Testis (tissue), 3 donors: ENCODE data around the gene SIGLEC10. TPM values are rescaled to one million over a fixed set of nuclear protein-coding genes. Genes with fewer than 3 reads are reported as not detected.
A peak's percentile ranks its signal among the peaks of the same experiment; 100 is the strongest.

Experiments
- DNase-seq: peaks from one replicate; pipeline ENCODE4 v3.0.0-alpha.2; 2019
- H3K27ac ChIP-seq, 2 donors: fragments of 200-600 bp; sonication (generic); one replicate each; pipeline ENCODE4 v1.5.1; 2019
- H3K27me3 ChIP-seq: fragments of 200-600 bp; sonication (generic); one replicate; pipeline ENCODE4 v1.5.1; 2019
- H3K36me3 ChIP-seq: fragments of 200-600 bp; sonication (generic); one replicate; pipeline ENCODE4 v1.5.1; 2017; ENCODE audit warnings: low read depth; ENCODE audit errors: missing control alignments
- H3K4me1 ChIP-seq: fragments of 200-600 bp; sonication (generic); one replicate; pipeline ENCODE4 v1.5.1; 2019
- H3K4me3 ChIP-seq, 2 donors: fragments of 200-600 bp; sonication (generic); one replicate each; pipeline ENCODE4 v1.5.1; 2017 to 2019
- H3K9me3 ChIP-seq: fragments of 200-600 bp; sonication (generic); one replicate; pipeline ENCODE4 v1.5.1; 2017
- POLR2A ChIP-seq: fragments of 450-650 bp; IDR thresholded peaks from one replicate; pipeline ENCODE4 v1.6.1; 2017; ENCODE audit warnings: antibody characterized with exemption, mild to moderate bottlenecking, moderate library complexity
- WGBS, 2 donors: methylation state at CpG; one replicate each; pipeline ENCODE4 v1.1.5; 2018; 5-methylcytosine and 5-hydroxymethylcytosine counted together
- intact Hi-C: fragments of 100-400 bp; cut with DNase I; formaldehyde crosslinking; loops from one replicate; pipeline ENCODE4 v1.15.1; 2023; ENCODE audit warnings: low total_unique reads
- polyA plus RNA-seq: library from polyadenylated mRNA; stranded (reverse); fragments of 350-450 nt; fragmentation: Illumina TruSeq; extraction: RNeasy Lipid Tissue Mini Kit (QIAGEN cat#74804); gene quantifications from one replicate; pipeline ENCODE4 v1.2.3, GENCODE V29; 2014; ENCODE audit warnings: low read depth, low replicate concordance; ENCODE audit not compliant: insufficient read depth
- total RNA-seq, 2 donors: library from RNA; depleted of rRNA; stranded (reverse); fragments of >200 nt; gene quantifications; one replicate each; pipeline ENCODE4 v1.2.3, GENCODE V29; 2016
- TF ChIP-seq, protein P1 (sequence below), 3 experiments: fragments of 450-650 bp in 2 of 3; fragments of 200-600 bp in 1 of 3; sonication (generic) in 1 of 3; IDR thresholded peaks; one replicate each; pipeline ENCODE4 v1.5.1; 2016 to 2019; ENCODE audit warnings: antibody characterized with exemption in 3 of 3, mild to moderate bottlenecking in 2 of 3, moderate library complexity in 1 of 3

Gene SIGLEC10
- total and polyA plus RNA-seq, 3 donors from 2014 or later = 0.87 to 2.3 (median 2.2) TPM

DNA sequence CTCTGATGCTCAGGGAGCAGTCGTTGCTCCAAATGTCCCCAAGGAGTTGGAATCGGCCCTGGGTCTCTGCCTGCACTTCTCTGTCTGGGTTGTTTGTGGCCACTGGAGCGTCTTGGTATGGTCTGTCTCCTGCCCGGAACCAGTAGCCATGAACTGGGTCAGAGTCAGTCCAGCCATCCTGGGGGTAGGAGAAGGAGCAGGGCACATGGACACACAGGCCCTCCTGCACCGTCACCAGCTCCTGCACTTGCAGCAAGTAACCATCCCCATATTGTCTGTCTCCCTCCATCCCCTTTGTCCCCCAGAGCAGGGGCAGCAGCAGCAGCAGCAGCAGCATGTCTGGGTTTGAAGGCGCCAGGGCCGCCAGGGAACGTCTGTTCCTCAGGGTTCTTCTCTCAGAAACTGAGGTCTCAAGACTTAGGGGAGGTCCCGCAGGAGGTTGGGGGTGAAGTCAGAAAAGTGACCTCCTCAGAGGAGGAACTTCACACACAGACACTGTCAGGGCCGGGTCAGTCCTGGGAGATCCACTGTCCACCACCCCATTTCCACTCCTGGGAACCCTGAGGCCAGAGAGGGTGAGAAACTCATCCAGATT is 40.7 kb upstream of the SIGLEC10 start, which contains the start of gene SIGLEC8:
TSS of gene SIGLEC8 (minus strand) at position 404 of the 595 bp plus-strand sequence. CDS start at position 337, 67 bp downstream.
- 69 to 80% methylated on average over 4 to 10 of the region's 10 CpGs for WGBS, 2 donors
- Histone ChIP-seq H3K27ac (no peak within 1 kb of the TSS), H3K9me3 (no peaks in the 10 kb centered on the region), H3K4me1 (no peaks in the 10 kb centered on the region), H3K4me3 (no peak within 1 kb of the TSS), H3K27me3 (no peaks in the 10 kb centered on the region), H3K36me3 (no peaks in the 10 kb centered on the region)
- TF ChIP-seq, protein P1, sequence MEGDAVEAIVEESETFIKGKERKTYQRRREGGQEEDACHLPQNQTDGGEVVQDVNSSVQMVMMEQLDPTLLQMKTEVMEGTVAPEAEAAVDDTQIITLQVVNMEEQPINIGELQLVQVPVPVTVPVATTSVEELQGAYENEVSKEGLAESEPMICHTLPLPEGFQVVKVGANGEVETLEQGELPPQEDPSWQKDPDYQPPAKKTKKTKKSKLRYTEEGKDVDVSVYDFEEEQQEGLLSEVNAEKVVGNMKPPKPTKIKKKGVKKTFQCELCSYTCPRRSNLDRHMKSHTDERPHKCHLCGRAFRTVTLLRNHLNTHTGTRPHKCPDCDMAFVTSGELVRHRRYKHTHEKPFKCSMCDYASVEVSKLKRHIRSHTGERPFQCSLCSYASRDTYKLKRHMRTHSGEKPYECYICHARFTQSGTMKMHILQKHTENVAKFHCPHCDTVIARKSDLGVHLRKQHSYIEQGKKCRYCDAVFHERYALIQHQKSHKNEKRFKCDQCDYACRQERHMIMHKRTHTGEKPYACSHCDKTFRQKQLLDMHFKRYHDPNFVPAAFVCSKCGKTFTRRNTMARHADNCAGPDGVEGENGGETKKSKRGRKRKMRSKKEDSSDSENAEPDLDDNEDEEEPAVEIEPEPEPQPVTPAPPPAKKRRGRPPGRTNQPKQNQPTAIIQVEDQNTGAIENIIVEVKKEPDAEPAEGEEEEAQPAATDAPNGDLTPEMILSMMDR (IDR thresholded peaks at IDR 0.05) = no peak
- TF ChIP-seq POLR2A = no peak
- DNase-seq = peak; percentile 6
- intact Hi-C loops = no loop called here

DNA sequence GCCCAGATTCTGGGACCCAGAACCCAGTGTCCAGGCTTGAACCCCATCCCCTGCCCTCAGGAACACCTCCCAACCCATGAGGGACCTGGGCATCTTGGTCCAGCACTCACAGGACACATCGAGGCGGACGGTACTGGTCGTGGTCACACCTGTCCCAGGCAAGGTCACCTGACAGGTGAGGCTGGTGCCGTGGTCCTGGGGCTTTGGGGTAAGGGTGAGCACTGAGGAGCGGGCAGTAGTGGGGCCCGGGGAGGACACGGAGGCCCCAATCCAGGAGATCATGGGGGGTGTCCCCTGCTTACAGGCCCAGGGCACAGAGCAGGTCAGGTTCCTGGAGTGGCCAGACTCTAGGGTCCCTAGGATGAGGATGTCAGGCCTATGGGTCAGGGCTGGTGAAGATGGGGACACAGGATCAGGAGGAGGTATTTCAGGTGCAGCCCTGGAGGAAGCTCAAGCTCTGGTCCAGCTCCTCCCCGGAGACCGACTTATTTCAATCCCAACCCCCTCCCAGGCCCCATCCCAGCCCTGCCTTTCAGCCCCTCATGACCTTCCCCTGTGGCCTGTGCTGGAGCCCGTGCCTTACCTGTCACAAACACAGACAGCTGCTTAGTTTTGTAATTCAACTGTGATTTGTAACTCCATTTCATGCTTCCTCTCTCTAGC is 40.0 kb upstream of the SIGLEC10 start:
- Histone ChIP-seq H3K4me1 (no peaks in the 10 kb centered on the region), H3K27ac (no peak overlapping the region), H3K27me3 (no peaks in the 10 kb centered on the region), H3K36me3 (no peaks in the 10 kb centered on the region), H3K9me3 (no peaks in the 10 kb centered on the region), H3K4me3 (no peak overlapping the region)
- WGBS, 2 donors = 80 to 85% methylated on average over 5 to 11 of the region's 11 CpGs
- intact Hi-C loops = no loop called here
- TF ChIP-seq, protein P1 (IDR thresholded peaks at IDR 0.05) = no peak
- TF ChIP-seq POLR2A = no peak
- no peak for DNase-seq

DNA sequence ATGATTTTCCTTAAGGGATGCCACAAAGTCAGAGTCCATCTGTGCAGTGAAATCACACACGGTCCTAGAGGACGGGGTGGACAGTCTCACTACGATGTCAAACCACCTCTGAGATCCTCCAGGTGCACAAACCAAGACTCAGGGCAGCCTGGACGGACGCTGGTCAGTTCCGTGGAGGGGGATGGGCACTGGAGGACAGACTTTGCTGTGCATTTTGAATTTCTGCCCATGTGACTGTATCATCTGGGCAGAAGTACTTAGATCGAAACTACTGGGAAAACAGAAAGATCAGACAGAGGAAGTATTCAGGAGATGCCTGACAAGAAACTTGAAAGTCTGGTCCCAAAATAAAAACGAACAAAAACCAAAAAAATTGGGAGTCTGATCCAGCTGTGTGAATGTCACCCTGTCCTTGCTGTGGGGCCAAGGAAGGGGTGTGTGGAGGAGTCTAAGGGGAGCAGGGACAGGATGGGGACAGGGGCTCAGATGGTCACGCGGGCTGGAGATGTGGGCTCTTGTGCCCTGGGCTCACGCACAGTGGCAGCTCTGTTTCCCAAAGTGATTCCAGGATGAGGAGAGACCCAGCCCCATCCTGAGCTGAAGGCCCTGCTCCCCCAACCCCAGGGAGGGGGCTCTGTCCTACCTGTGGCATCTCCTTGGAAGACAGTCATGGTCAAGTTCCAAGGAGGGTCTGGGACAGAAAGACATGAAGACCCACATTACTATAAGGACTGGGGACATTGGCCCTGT is 39.3 kb upstream of the SIGLEC10 start:
- H3K27me3 ChIP-seq = no peaks in the 10 kb centered on the region
- H3K27ac ChIP-seq = no peak overlapping the region
- TF ChIP-seq, protein P1 (IDR thresholded peaks at IDR 0.05) = no peak
- no peak for TF ChIP-seq POLR2A
- no peaks in the 10 kb centered on the region for H3K36me3 ChIP-seq
- H3K4me3 ChIP-seq = no peak overlapping the region
- WGBS, 2 donors = 69 to 70% methylated on average over 11 of the region's 11 CpGs
- no peaks in the 10 kb centered on the region for H3K4me1 ChIP-seq
- no peak for DNase-seq
- H3K9me3 ChIP-seq = no peaks in the 10 kb centered on the region
- intact Hi-C loops = no loop called here

DNA sequence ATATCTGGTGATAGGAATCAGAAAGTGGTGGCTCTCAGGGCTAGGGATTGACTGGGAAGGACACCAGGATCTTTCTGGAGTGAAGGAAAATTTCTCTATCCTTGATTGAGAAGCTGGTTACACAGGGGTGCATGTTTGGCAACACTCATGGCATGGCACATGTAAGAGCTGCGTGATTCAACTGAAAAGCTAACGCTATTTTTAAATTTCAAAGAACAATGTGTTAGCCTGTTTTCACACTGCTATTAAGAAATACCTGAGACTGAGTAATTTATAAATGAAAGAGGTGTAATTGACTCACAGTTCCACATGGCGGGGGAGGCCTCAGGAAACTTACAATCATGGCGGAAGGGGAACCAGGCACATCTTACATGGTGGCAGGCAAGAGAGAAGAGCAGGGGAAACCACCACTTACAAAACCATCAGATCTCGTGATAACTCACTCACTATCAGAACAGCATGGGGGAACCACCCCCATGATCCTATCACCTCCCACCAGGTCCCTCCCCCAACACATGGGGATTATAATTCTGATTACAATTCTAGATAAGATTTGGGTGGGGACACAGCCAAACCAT is 33.4 kb upstream of the SIGLEC10 start:
- Histone ChIP-seq H3K4me1 (no peaks in the 10 kb centered on the region), H3K4me3 (no peak overlapping the region), H3K27ac (no peak overlapping the region), H3K36me3 (no peaks in the 10 kb centered on the region), H3K9me3 (no peaks in the 10 kb centered on the region), H3K27me3 (no peaks in the 10 kb centered on the region)
- TF ChIP-seq POLR2A = no peak
- TF ChIP-seq, protein P1 (IDR thresholded peaks at IDR 0.05) = no peak
- intact Hi-C loops = no loop called here
- DNase-seq = no peak
- 83 to 91% methylated on average over 5 of the region's 5 CpGs for WGBS, 2 donors
